ENCODE results near the gene RNF38.
"Not testable (repeated sequence)": the region's sequence is repeated elsewhere in the genome, so short reads cannot be mapped to it uniquely, and the experiment has no call there.

DNA sequence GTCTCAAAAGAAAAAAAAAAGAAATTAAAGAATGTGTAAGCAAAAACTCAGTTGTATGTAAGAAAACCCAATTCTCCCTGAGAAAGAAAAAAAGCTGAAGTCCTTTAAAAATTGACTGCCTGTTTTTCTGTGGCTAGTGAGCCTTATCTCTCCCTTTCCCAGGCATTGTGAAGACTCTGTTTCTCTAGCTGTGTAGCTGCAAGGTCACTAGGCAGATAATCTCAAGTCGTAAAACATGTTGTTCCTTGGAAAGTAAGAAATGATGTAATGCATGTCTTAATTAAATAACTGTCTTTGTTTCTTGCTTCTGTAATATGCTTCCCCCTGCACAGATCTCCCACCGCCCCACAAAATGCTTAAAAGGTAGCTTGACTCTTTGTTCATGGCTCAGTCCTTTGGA lies 95.7 kb downstream of the RNF38 start:
- not testable (repeated sequence) for TF ChIP-seq CTCF (IDR thresholded peaks at IDR 0.05; ENCODE audit: low read depth, low read length); POLR2A (IDR thresholded peaks at IDR 0.05; ENCODE audit: extremely low read depth, insufficient read length)

Data from NB4 (cell line).